ENCODE data around the gene OAF.
"Not testable (repeated sequence)": the region's sequence is repeated elsewhere in the genome, so short reads cannot be mapped to it uniquely, and the experiment has no call there.

The OAF gene

GRCh38 chr11:120241277-120241676 is 30.4 kb downstream of the OAF start:
- DNase-seq (ENCODE audit: low read depth in 2 of 2) = no peak

- no peak for DNase-seq (ENCODE audit: low read depth in 2 of 2)
Measured at GRCh38 chr11:120243221-120243620, 32.4 kb downstream of the OAF start.

- DNase-seq (ENCODE audit: low read depth in 2 of 2) = no peak
Measured at GRCh38 chr11:120244476-120245365, 33.9 kb downstream of the OAF start.

GRCh38 chr11:120245434-120245833 is 34.6 kb downstream of the OAF start:
- DNase-seq (ENCODE audit: low read depth in 2 of 2) = no peak

GRCh38 chr11:120248551-120249278 is 37.9 kb downstream of the OAF start:
- DNase-seq (ENCODE audit: low read depth in 2 of 2) = no peak

GRCh38 chr11:120249279-120250262 is 38.7 kb downstream of the OAF start:
- no peak for DNase-seq (ENCODE audit: low read depth in 2 of 2)

- DNase-seq (ENCODE audit: low read depth in 2 of 2) = not testable (repeated sequence)
Measured at GRCh38 chr11:120253377-120253776, 42.5 kb downstream of the OAF start.

GRCh38 chr11:120254788-120255518 is 44.1 kb downstream of the OAF start:
- no peak for DNase-seq (ENCODE audit: low read depth in 2 of 2)

- no peak for DNase-seq (ENCODE audit: low read depth in 2 of 2)
Measured at GRCh38 chr11:120255519-120255866, 44.7 kb downstream of the OAF start.

- DNase-seq (ENCODE audit: low read depth in 2 of 2) = no peak
Measured at GRCh38 chr11:120256178-120256577, 45.3 kb downstream of the OAF start.

- DNase-seq (ENCODE audit: low read depth in 2 of 2) = no peak
Measured at GRCh38 chr11:120256779-120257178, 45.9 kb downstream of the OAF start.

GRCh38 chr11:120257346-120257745 is 46.5 kb downstream of the OAF start:
- DNase-seq (ENCODE audit: low read depth in 2 of 2) = no peak

GRCh38 chr11:120258661-120259060 is 47.8 kb downstream of the OAF start:
- DNase-seq (ENCODE audit: low read depth in 2 of 2) = no peak

- no peak for DNase-seq (ENCODE audit: low read depth in 2 of 2)
Measured at GRCh38 chr11:120259241-120259640, 48.4 kb downstream of the OAF start.

GRCh38 chr11:120259988-120260565 is 49.2 kb downstream of the OAF start:
- no peak for DNase-seq (ENCODE audit: low read depth in 2 of 2)

GRCh38 chr11:120260616-120261015 is 49.8 kb downstream of the OAF start:
- DNase-seq (ENCODE audit: low read depth in 2 of 2) = no peak

GRCh38 chr11:120261321-120261720 is 50.5 kb downstream of the OAF start:
- DNase-seq (ENCODE audit: low read depth in 2 of 2) = no peak

GRCh38 chr11:120261931-120262330 is 51.1 kb downstream of the OAF start:
- no peak for DNase-seq (ENCODE audit: low read depth in 2 of 2)

GRCh38 chr11:120267319-120267718 is 56.5 kb downstream of the OAF start:
- DNase-seq (ENCODE audit: low read depth in 2 of 2) = no peak

- no peak for DNase-seq (ENCODE audit: low read depth in 2 of 2)
Measured at GRCh38 chr11:120268686-120269085, 57.9 kb downstream of the OAF start.

GRCh38 chr11:120270386-120270785 is 59.6 kb downstream of the OAF start:
- no peak for DNase-seq (ENCODE audit: low read depth in 2 of 2)
